ENCODE measurements around the gene VRTN. TPM values are rescaled to one million over a fixed set of nuclear protein-coding genes. Genes with fewer than 3 reads are reported as not detected.

Gene VRTN
- total and polyA plus RNA-seq, 2 of the 8 experiments (the other 6 are each of a cell fraction or from before 2014, with no cell fraction given): 133 to 148 TPM

- Histone ChIP-seq H3K23me2 (ENCODE audit: low read depth, low read length) (peaks cover 2% of the 10 kb centered on the region; the same call in 1 of the 2 replicates), H3K79me1 (ENCODE audit: low read depth, low read length) (no peaks in the 10 kb centered on the region), H3K4me3 (ENCODE audit: extremely low read depth in 1 of 4, insufficient read depth in 2 of 4, low read depth in 3 of 4, low read length in 4 of 4) (no peak overlapping the region), H3K4me2 (ENCODE audit: insufficient read depth in 1 of 2, low read depth in 2 of 2, low read length in 2 of 2) (no peak overlapping the region), H3K9me3 (ENCODE audit: insufficient read depth in 2 of 2, low read depth in 1 of 2, low read length in 1 of 2) (no peaks in the 10 kb centered on the region), H3K23ac (ENCODE audit: insufficient read length) (no peak overlapping the region), H3K4me1 (replicated peaks in 1 of 4; ENCODE audit: control insufficient read depth in 3 of 4, insufficient read depth in 4 of 4, low read length in 3 of 4) (peaks cover 3 to 25% (median 23%) of the 10 kb centered on the region in 4 experiments), H4K8ac (ENCODE audit: extremely low read depth, insufficient read depth, low read length) (no peak overlapping the region), H3K36me3 (ENCODE audit: control insufficient read depth in 2 of 4, insufficient read depth in 4 of 4, low read length in 3 of 4) (no peaks in the 10 kb centered on the region), H4K5ac (ENCODE audit: insufficient read length, low read depth, low read length) (no peak overlapping the region), H3K9ac (replicated peaks in 1 of 4; ENCODE audit: extremely low read depth in 1 of 4, low read depth in 3 of 4, low read length in 3 of 4) (no peak overlapping the region), H2BK5ac (ENCODE audit: low read depth, low read length) (0 out of 2 replicates have a peak overlapping the region, but pooled peaks have one; percentile 44), H3K27me3 (replicated peaks in 1 of 4; ENCODE audit: control insufficient read depth in 3 of 4, extremely low read depth in 1 of 4, insufficient read depth in 3 of 4, low read length in 3 of 4) (no peaks in the 10 kb centered on the region), H3K18ac (ENCODE audit: extremely low read depth, low read length) (no peak overlapping the region), H3K79me2 (ENCODE audit: control insufficient read depth in 1 of 2, insufficient read depth in 2 of 2, low read length in 2 of 2) (no peaks in the 10 kb centered on the region), H2BK120ac (replicated peaks; ENCODE audit: low read depth, low read length) (no peak overlapping the region), H2BK12ac (ENCODE audit: low read depth, low read length) (no peak overlapping the region), H4K20me1 (replicated peaks in 1 of 2; ENCODE audit: control insufficient read depth in 1 of 2, insufficient read depth in 2 of 2, low read length in 2 of 2) (no peaks in the 10 kb centered on the region), H3K56ac (replicated peaks; ENCODE audit: insufficient read length, low read depth, low read length) (no peak overlapping the region), H3K4ac (replicated peaks; ENCODE audit: insufficient read length, low read depth, low read length) (no peak overlapping the region), H2BK15ac (ENCODE audit: low read length) (no peak overlapping the region), H4K91ac (replicated peaks; ENCODE audit: insufficient read length, low read length) (no peak overlapping the region), H2BK20ac (ENCODE audit: low read length) (no peak overlapping the region), H3K14ac (ENCODE audit: insufficient read length) (no peak overlapping the region), H2AFZ (ENCODE audit: low read length) (no peak overlapping the region), H2AK5ac (ENCODE audit: low read depth, low read length) (no peak overlapping the region), H3K27ac (ENCODE audit: low read depth, low read length) (no peak overlapping the region)
- WGBS, 2 experiments (ENCODE audit: extremely low coverage in 1 of 2, insufficient coverage in 1 of 2, insufficient read length in 1 of 2, insufficient replicate concordance in 2 of 2, low coverage in 1 of 2, low lambda C conversion rate in 2 of 2, missing lambda C conversion rate in 1 of 2): 92% methylated on average over 4 of the region's 4 CpGs; no CpG with 5 or more reads in 1 of the 2 experiments
- FAIRE-seq: no peak
- ChIA-PET CTCF (ENCODE audit: partially characterized antibody) (interaction anchor here (1.1 to 2.0 kb wide), 4 partner anchors 9 to 145 kb away, joined by 3 to 6 read pairs (median 4); partner anchors contain the start of gene ABCD4), POLR2A (ENCODE audit: partially characterized antibody) (interaction anchor here (0.5 to 1.3 kb wide), 3 partner anchors 23 to 79 kb away, joined by 3 to 4 read pairs (median 3); no protein-coding TSS in a partner anchor)
- DNase-seq (ENCODE audit: low read depth in 1 of 2, low spot score in 2 of 2): no peak
- TF ChIP-seq RFX5 (IDR thresholded peaks at IDR 0.05; ENCODE audit: borderline replicate concordance, low read depth, low read length) (no peak), RNF2 (IDR thresholded peaks at IDR 0.05; ENCODE audit: borderline replicate concordance, low read depth, low read length, missing control alignments, poor library complexity, severe bottlenecking) (no peak), KDM5A (IDR thresholded peaks at IDR 0.05; ENCODE audit: low read length) (no peak)
Observed at GRCh38 chr14:74405663-74406062, 57.4 kb downstream of the VRTN start.
